Aorta (tissue), 5 donors: ENCODE results near the gene MYO1D. TPM values are rescaled to one million over a fixed set of nuclear protein-coding genes. Genes with fewer than 3 reads are reported as not detected.
A peak's percentile ranks its signal among the peaks of the same experiment; 100 is the strongest.

Experiments
- ATAC-seq: fragments of 200-7000 bp; cut with Tn5 transposase; one replicate; pipeline ENCODE4 v1.9.1; 2022; ENCODE audit warnings: moderate library complexity; ENCODE audit not compliant: low FRiP score
- DNase-seq, 2 donors: peaks; one replicate each; pipeline ENCODE4 v3.0.0-alpha.2; 2020
- H3K27ac ChIP-seq, 2 donors: one replicate each; pipeline ENCODE4 v1.5.1; 2013; ENCODE audit warnings: low read length in 2 of 2, mild to moderate bottlenecking in 2 of 2, moderate library complexity in 2 of 2, control low read depth in 1 of 2, inconsistent platforms in 1 of 2, low read depth in 1 of 2
- H3K27me3 ChIP-seq, 2 donors: one replicate each; pipeline ENCODE4 v1.6.1; 2013; ENCODE audit warnings: control low read depth in 1 of 2, low read length in 1 of 2, mild to moderate bottlenecking in 1 of 2, moderate library complexity in 1 of 2; ENCODE audit not compliant: insufficient read depth in 2 of 2, control insufficient read depth in 1 of 2
- H3K36me3 ChIP-seq, 2 donors: one replicate each; pipeline ENCODE4 v1.6.1; 2013; ENCODE audit warnings: control low read depth in 1 of 2, low read length in 1 of 2, mild to moderate bottlenecking in 1 of 2; ENCODE audit not compliant: insufficient read depth in 2 of 2, control insufficient read depth in 1 of 2
- H3K4me1 ChIP-seq, 2 donors: one replicate each; pipeline ENCODE4 v1.6.1; 2013; ENCODE audit warnings: low read length in 2 of 2, control low read depth in 1 of 2, mild to moderate bottlenecking in 1 of 2, moderate library complexity in 1 of 2; ENCODE audit not compliant: insufficient read depth in 2 of 2, control insufficient read depth in 1 of 2
- H3K4me3 ChIP-seq, 2 donors: one replicate each; pipeline ENCODE4 v1.5.1; 2013; ENCODE audit warnings: low read length in 2 of 2, control low read depth in 1 of 2, mild to moderate bottlenecking in 1 of 2
- H3K9me3 ChIP-seq: one replicate; pipeline ENCODE4 v1.6.1; 2013; ENCODE audit warnings: mild to moderate bottlenecking, low read length; ENCODE audit not compliant: control insufficient read depth
- WGBS, 2 donors: extraction: QIAGEN DNeasy Blood & Tissue Kit; methylation state at CpG; one replicate each; pipeline ENCODE4 v1.1.7; 2013; 5-methylcytosine and 5-hydroxymethylcytosine counted together
- intact Hi-C, 2 donors: fragments of 100-400 bp; cut with DNase I; formaldehyde crosslinking; loops; one replicate each; pipeline versions ENCODE4 v1.14.2 to v1.15.0; 2022
- polyA plus RNA-seq, 2 donors: library from polyadenylated mRNA; stranded (reverse); fragments of 200-250 nt; gene quantifications; one replicate each; pipeline ENCODE4 v1.2.3, GENCODE V29; 2013
- total RNA-seq, 2 donors: library from RNA; stranded (reverse); fragmentation: NEBNext Ultra II Directional; extraction: Animal tissue kit (Norgen Biotek cat#: 25700); gene quantifications; one replicate each; pipeline ENCODE4 v1.2.1, GENCODE V29; 2021
- donor health status: healthy with polysubstance abuse.
- donor health status: Bipolar disorder and iron deficiency.
- donor health status: DM: no; HTN: no; CAD: no.
- donor health status: DM: no; HTN: no; CAD: no.
- donor health status: DM: yes; HTN: yes; CAD: no.

The MYO1D gene
- total and polyA plus RNA-seq, 4 donors = 62.5 to 358 (median 164) TPM

DNA sequence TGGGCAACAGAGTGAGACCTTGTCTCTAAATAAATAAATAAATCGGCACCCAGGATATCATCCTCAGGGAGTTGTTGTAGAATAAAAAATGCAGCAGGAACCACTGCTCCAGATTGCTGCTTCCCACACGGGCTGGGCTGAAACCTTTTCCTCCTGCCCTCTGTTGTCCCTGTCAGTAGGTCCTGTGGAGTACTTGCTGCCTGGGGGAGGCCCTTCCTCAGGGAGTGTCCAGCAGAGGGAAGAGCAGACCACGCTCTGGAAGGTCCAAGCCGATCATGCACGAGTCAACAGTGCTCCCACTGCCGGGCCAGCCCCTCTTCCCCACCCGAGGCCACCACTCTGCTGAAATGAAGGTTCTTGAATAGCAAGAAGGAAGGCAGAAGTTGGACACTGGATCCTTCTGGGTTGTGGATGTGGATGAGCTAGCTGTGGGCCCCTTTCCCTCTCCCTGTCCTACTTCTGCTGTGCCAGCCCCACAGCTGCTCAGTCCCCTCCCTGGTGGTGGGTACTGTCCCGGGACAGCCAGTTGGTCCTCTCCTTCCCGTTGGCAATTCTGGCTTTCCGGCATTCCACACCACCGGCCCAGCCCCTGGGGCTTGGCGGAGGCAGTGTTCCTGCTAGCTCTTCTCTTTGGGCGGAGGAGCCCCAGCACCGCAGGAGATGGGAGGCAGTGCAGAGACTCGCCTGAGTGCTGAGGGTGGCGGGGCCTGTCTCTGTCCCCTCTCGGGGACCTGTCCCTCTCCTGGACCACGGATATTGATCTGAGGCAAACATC, 379.3 kb downstream of the MYO1D start:
- intact Hi-C loops = no loop called here
- WGBS, 2 donors = 86 to 88% methylated on average over 18 of the region's 18 CpGs

DNA sequence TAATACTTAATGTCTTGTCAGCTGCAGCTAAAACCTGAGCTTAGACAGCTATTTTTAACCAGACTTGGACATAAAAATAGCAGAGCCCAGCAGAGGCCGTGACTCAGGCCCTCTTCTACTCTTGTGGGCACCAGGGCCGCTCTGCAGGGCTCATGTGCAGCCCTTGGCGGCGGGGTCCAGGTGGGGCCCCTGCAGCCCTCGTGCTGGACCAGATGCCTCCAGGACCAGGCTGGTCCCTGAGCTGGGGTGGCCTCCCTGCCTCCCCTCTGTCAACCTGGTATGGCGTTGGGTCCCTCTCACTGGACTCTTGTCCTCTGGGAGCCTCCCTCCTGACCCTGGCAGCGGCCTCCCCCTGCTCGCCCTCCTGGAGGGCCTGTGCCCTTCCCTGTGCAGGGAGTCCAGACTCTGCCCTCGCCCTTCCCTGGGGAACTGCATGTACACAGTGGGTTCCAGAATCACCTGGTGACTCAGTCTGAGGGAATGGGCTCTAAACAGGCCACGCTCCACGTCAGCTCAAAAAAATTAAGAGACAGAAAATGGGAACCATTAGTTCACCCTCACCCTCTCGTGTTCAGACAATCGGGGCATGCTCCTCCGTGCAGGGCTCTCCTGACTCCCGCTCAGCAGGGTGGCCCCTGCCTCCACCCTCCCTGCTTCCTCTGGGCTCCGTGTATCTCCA, 380.4 kb downstream of the MYO1D start:
- peak; percentile 70 for ATAC-seq
- H3K4me3 ChIP-seq = no peak overlapping the region
- H3K9me3 ChIP-seq = no peaks in the 10 kb centered on the region
- intact Hi-C loops = no loop called here
- WGBS, 2 donors = 21 to 35% methylated on average over 15 to 16 of the region's 16 CpGs
- peak; percentile 79 to 86 for DNase-seq
- H3K27me3 ChIP-seq = no peaks in the 10 kb centered on the region
- peak overlapping the region; percentile 83 to 93 for H3K27ac ChIP-seq
- peaks cover 4 to 8% of the 10 kb centered on the region in 2 donors for H3K4me1 ChIP-seq
- no peaks in the 10 kb centered on the region for H3K36me3 ChIP-seq

More for the DNA sequence above, 379.3 kb downstream of the MYO1D start:
- Histone ChIP-seq H3K27ac (peak overlapping the region in 1 of 2 donors; percentile 93), H3K9me3 (no peaks in the 10 kb centered on the region), H3K4me1 (peaks cover 4 to 8% of the 10 kb centered on the region in 2 donors), H3K36me3 (no peaks in the 10 kb centered on the region), H3K4me3 (no peak overlapping the region), H3K27me3 (no peaks in the 10 kb centered on the region)
- DNase-seq = no peak
- no peak for ATAC-seq

DNA sequence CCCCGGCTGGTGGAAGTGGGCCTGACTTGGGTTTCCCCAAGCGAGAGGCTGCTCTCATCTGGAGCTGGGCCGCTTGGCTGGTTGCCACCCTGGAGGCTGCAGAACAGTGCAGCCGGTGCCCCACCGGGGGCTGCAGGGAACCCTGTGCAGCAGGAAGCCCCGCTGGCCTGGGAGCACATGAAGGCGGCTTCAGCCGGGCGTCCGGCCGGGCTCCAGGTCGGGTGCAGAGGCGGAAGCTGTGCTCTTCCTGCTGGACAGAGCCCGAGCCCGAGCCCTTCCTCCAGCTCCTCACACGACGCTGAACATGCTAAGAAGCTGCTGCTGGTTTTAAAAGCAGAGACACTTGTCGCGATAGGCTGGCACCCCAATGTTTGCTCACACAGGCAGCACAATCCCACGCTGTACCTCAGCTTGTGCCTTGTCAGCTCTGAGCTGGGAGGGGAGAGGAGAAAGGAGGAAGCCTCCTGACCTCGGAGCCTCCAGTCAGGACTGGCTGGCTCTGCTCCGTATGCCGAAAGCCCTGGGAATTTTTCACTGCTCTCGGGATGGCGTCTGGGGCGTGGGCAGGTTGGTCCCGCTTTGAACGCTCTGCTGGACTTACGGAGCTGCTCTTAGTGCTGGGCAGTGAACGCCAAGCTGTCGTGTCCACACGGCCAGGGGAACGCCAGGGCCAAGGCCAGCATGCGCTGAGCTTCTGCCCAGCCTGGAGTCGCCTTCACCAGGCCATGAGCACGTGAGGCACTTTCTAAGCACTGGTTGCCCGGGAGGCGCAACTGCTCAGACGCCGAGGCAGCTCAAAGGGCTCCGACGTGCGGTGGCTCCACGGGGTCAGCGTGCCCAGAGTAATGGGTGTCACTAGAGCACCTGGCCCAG, 381.3 kb downstream of the MYO1D start:
- DNase-seq (peak; percentile 80 to 90), ATAC-seq (peak; percentile 24)
- H3K9me3 ChIP-seq = no peaks in the 10 kb centered on the region
- H3K36me3 ChIP-seq = no peaks in the 10 kb centered on the region
- intact Hi-C loops = no loop called here
- no peak overlapping the region for H3K4me3 ChIP-seq
- H3K4me1 ChIP-seq = peaks cover 4 to 8% of the 10 kb centered on the region in 2 donors
- 23 to 30% methylated on average over 41 to 45 of the region's 45 CpGs for WGBS, 2 donors
- no peaks in the 10 kb centered on the region for H3K27me3 ChIP-seq
- H3K27ac ChIP-seq = peak overlapping the region in 1 of 2 donors; percentile 91

DNA sequence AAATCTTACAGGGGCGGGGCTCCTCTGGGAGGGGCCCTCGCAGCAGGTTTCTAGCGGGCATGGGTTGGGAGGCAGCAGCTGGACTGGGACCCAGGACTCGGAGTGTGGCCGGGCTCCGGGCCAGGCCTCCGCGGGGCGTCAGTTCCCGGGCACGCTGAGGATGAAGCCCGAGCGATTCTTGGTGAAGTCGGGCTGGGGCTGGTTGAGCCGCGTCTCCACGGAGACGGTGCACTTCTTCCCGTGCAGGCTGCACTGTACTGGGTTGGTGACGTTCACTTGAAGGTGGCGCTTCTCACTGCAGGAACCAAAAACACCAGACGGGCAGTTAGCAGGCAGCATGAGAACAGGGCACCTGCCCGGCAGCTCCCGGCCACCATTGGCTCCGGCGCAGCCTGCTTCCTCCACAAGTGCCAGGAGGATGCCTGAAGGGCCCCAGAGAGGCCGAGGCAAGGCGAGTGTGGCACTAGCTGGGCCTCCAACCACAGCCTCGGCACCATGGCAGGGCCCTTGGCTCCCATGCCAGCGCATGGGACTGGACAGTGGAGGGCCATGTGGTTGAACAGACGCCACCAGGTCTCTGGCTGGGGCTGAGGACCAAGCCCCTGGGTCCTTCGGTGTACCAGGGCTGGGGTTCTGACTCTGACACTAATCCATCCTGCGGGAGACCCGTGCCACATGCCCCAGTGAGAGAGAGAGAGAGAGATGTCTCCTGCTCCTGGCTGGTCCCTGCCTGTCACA, 382.1 kb downstream of the MYO1D start:
- intact Hi-C loops = no loop called here
- Histone ChIP-seq H3K36me3 (no peaks in the 10 kb centered on the region), H3K4me1 (peaks cover 4 to 8% of the 10 kb centered on the region in 2 donors), H3K27ac (peak overlapping the region in 1 of 2 donors; percentile 17), H3K4me3 (no peak overlapping the region), H3K27me3 (no peaks in the 10 kb centered on the region), H3K9me3 (no peaks in the 10 kb centered on the region)
- DNase-seq (no peak), ATAC-seq (no peak)
- whole genome bisulfite sequencing, 2 donors = 90% methylated on average over 34 of the region's 34 CpGs

DNA sequence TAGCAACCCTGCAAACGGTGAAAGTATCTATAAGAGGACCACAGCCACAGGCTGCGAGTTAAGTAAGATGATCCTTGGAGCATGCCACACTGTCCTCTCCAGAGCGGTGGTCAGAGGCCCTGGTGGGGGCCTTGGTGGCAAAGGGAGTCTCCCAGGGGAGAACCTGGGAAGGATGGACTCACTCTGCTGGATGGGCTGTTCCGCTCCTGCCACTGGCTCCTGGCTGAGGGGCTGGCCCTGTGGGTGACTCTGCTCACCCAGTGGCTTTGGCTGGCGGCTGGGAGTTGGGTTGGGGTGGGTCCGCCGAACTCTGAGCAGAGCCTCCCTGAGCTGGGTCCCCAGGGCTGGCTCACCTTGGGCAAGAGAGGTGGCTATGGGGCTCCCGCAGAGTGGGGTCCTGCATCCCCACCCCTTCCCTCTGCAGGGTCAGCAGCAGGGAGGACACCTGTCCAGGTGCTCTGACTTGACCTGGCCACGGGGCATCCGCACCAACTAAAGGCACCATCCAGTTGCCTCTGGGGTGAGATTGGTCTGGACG, 382.9 kb downstream of the MYO1D start:
- Histone ChIP-seq H3K27me3 (no peaks in the 10 kb centered on the region), H3K4me3 (no peak overlapping the region), H3K27ac (no peak overlapping the region), H3K4me1 (peaks cover 4 to 8% of the 10 kb centered on the region in 2 donors), H3K9me3 (no peaks in the 10 kb centered on the region), H3K36me3 (no peaks in the 10 kb centered on the region)
- intact Hi-C loops = no loop called here
- 97% methylated on average over 11 of the region's 11 CpGs for WGBS, 2 donors
- DNase-seq (no peak), ATAC-seq (no peak)

DNA sequence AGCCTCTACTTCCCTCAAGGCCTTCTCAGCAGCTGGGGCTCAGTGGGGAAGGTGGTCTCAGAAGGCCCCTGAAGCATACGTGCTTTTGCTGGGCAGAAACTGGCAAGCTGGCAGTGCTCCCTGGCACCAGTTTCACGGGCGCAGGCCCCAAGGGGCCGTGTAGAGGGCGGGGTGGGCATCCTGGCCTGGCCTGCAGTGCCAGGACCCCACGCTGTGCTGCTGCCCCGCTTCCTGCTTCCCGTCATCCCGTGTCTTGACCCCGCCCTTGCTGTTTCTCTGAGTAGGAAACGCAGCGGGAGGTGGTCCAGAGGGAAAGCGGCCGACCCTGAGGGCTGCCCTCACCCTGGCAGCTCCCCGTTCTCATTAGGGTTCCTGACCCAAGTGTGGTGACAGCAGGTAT, 383.4 kb downstream of the MYO1D start:
- DNase-seq = no peak
- Histone ChIP-seq H3K4me1 (peaks cover 4 to 8% of the 10 kb centered on the region in 2 donors), H3K27ac (no peak overlapping the region), H3K4me3 (no peak overlapping the region), H3K9me3 (no peaks in the 10 kb centered on the region), H3K36me3 (no peaks in the 10 kb centered on the region), H3K27me3 (no peaks in the 10 kb centered on the region)
- intact Hi-C loops = no loop called here
- 87 to 89% methylated on average over 15 of the region's 15 CpGs for WGBS, 2 donors
- no peak for ATAC-seq

DNA sequence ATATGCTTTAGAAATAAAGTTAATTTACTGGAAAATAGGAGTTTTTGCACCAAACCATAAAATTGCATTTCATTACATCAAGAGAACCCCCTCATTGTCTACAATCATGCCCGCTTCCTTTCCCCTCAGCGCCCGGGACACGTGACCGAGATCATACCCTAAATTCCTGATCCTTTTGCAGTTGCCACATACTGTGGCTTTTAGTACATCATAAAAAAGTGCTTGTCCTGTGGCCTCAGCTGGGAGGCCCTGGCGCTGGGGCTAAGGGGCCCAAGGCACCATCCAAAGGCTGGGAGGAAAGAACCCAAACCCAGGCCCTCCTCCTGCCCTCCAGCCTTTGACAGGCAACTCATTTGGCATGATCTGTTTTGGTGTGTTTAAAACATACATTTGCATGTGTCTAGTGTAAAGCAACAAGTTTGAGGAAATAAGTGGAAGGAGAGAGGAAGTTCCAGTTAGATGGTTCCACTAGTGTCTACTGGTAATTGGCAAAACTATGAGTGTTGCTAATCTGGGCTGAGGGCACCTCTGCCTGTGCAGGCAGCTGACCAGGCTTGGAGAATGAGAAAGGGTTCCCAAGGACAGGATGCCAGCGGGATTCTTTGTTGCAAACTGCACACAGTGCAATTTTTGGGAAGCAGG, 384.2 kb downstream of the MYO1D start:
- intact Hi-C loops = no loop called here
- no peaks in the 10 kb centered on the region for H3K27me3 ChIP-seq
- H3K4me1 ChIP-seq = peaks cover 4 to 8% of the 10 kb centered on the region in 2 donors
- no peaks in the 10 kb centered on the region for H3K9me3 ChIP-seq
- H3K4me3 ChIP-seq = no peak overlapping the region
- no peak for ATAC-seq
- H3K36me3 ChIP-seq = no peaks in the 10 kb centered on the region
- no peak for DNase-seq
- 93 to 97% methylated on average over 7 of the region's 7 CpGs for WGBS, 2 donors
- H3K27ac ChIP-seq = no peak overlapping the region
